ENCODE measurements around the gene PSMA3. TPM values are rescaled to one million over a fixed set of nuclear protein-coding genes. Genes with fewer than 3 reads are reported as not detected.

Gene PSMA3
- total RNA-seq, 1 donor from 2014 or later = 133 TPM

- no peaks in the 10 kb centered on the region for H3K9me3 Mint-ChIP-seq
- no peak for DNase-seq (ENCODE audit: low spot score in 2 of 2, unreplicated experiment in 2 of 2)
- TF ChIP-seq CTCF (IDR thresholded peaks at IDR 0.05; ENCODE audit: unreplicated experiment) = no peak
- peak overlapping the region; percentile 92 for H3K4me3 Mint-ChIP-seq
- peaks cover 21% of the 10 kb centered on the region for H3K4me1 Mint-ChIP-seq
- H3K36me3 Mint-ChIP-seq = peaks cover 4% of the 10 kb centered on the region
- peak overlapping the region; percentile 97 for H3K27ac Mint-ChIP-seq
- peaks cover 9% of the 10 kb centered on the region for H3K27me3 Mint-ChIP-seq (ENCODE audit: low read depth)
Observed at GRCh38 chr14:58200846-58201245, 43.8 kb upstream of the PSMA3 start.

- H3K36me3 Mint-ChIP-seq = peaks cover 24% of the 10 kb centered on the region
- no peaks in the 10 kb centered on the region for H3K4me1 Mint-ChIP-seq
- H3K27ac Mint-ChIP-seq = no peak overlapping the region
- H3K9me3 Mint-ChIP-seq = peaks cover 4% of the 10 kb centered on the region
- no peak for TF ChIP-seq CTCF (IDR thresholded peaks at IDR 0.05; ENCODE audit: unreplicated experiment)
- DNase-seq (ENCODE audit: low spot score in 2 of 2, unreplicated experiment in 2 of 2) = no peak
- no peaks in the 10 kb centered on the region for H3K27me3 Mint-ChIP-seq (ENCODE audit: low read depth)
- H3K4me3 Mint-ChIP-seq = no peak overlapping the region
Observed at GRCh38 chr14:58213176-58213575, 31.5 kb upstream of the PSMA3 start.

- Mint-ChIP-seq H3K27me3 (ENCODE audit: low read depth) (no peaks in the 10 kb centered on the region), H3K4me1 (no peaks in the 10 kb centered on the region), H3K36me3 (peaks cover 20% of the 10 kb centered on the region), H3K4me3 (no peak overlapping the region), H3K27ac (peak overlapping the region; percentile 3), H3K9me3 (peaks cover 4% of the 10 kb centered on the region)
- TF ChIP-seq CTCF (IDR thresholded peaks at IDR 0.05; ENCODE audit: unreplicated experiment) = no peak
- DNase-seq (ENCODE audit: low spot score in 2 of 2, unreplicated experiment in 2 of 2) = no peak
Observed at GRCh38 chr14:58215191-58215914, 29.3 kb upstream of the PSMA3 start.

- H3K36me3 Mint-ChIP-seq = peaks cover 23% of the 10 kb centered on the region
- no peak overlapping the region for H3K4me3 Mint-ChIP-seq
- H3K27ac Mint-ChIP-seq = peak overlapping the region; percentile 26
- peaks cover 4% of the 10 kb centered on the region for H3K9me3 Mint-ChIP-seq
- no peaks in the 10 kb centered on the region for H3K4me1 Mint-ChIP-seq
- H3K27me3 Mint-ChIP-seq (ENCODE audit: low read depth) = no peaks in the 10 kb centered on the region
- DNase-seq (ENCODE audit: low spot score in 2 of 2, unreplicated experiment in 2 of 2) = no peak
- no peak for TF ChIP-seq CTCF (IDR thresholded peaks at IDR 0.05; ENCODE audit: unreplicated experiment)
Observed at GRCh38 chr14:58216544-58216943, 28.1 kb upstream of the PSMA3 start.

GRCh38 chr14:58227096-58227819, 17.4 kb upstream of the PSMA3 start:
- Mint-ChIP-seq H3K4me1 (no peaks in the 10 kb centered on the region), H3K27ac (no peak overlapping the region), H3K36me3 (peaks cover 15% of the 10 kb centered on the region), H3K27me3 (ENCODE audit: low read depth) (no peaks in the 10 kb centered on the region), H3K4me3 (no peak overlapping the region), H3K9me3 (no peaks in the 10 kb centered on the region)
- DNase-seq (ENCODE audit: low spot score in 2 of 2, unreplicated experiment in 2 of 2) = no peak
- no peak for TF ChIP-seq CTCF (IDR thresholded peaks at IDR 0.05; ENCODE audit: unreplicated experiment)

All from mesothelial cell of epicardium (in vitro differentiated cells).